Measurements from ENCODE around the gene CNTNAP5.

The CNTNAP5 gene

GRCh38 chr2:124526221-124526620, 501.1 kb downstream of the CNTNAP5 start (continued):
- TF ChIP-seq, protein P1, sequence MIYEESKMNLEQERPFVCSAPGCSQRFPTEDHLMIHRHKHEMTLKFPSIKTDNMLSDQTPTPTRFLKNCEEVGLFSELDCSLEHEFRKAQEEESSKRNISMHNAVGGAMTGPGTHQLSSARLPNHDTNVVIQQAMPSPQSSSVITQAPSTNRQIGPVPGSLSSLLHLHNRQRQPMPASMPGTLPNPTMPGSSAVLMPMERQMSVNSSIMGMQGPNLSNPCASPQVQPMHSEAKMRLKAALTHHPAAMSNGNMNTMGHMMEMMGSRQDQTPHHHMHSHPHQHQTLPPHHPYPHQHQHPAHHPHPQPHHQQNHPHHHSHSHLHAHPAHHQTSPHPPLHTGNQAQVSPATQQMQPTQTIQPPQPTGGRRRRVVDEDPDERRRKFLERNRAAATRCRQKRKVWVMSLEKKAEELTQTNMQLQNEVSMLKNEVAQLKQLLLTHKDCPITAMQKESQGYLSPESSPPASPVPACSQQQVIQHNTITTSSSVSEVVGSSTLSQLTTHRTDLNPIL (CRISPR knock-in tag; IDR thresholded peaks at IDR 0.05; ENCODE audit: low read depth) = no peak
- no peak for TF ChIP-seq ZC3H10 (CRISPR knock-in tag; IDR thresholded peaks at IDR 0.05)

GRCh38 chr2:124530203-124530602, 505.1 kb downstream of the CNTNAP5 start:
- ATAC-seq = no peak
- TF ChIP-seq RARB (CRISPR knock-in tag; IDR thresholded peaks at IDR 0.05) (no peak), PPARA (CRISPR knock-in tag; IDR thresholded peaks at IDR 0.05; ENCODE audit: borderline replicate concordance) (no peak), ISL1 (CRISPR knock-in tag; IDR thresholded peaks at IDR 0.05) (no peak), ZFP3 (CRISPR knock-in tag; IDR thresholded peaks at IDR 0.05) (no peak), TCF4 (CRISPR knock-in tag; IDR thresholded peaks at IDR 0.05; ENCODE audit: borderline replicate concordance) (no peak), ZNF8 (CRISPR knock-in tag; IDR thresholded peaks at IDR 0.05) (no peak), GLIS3 (CRISPR knock-in tag; IDR thresholded peaks at IDR 0.05) (no peak), ZNF565 (CRISPR knock-in tag; conservative IDR thresholded peaks at IDR 0.05; ENCODE audit: low read depth) (no peak), ZNF70 (CRISPR knock-in tag; IDR thresholded peaks at IDR 0.05) (no peak), CSRNP3 (CRISPR knock-in tag; IDR thresholded peaks at IDR 0.05) (no peak), OSR1 (CRISPR knock-in tag; IDR thresholded peaks at IDR 0.05) (no peak), BACH2 (CRISPR knock-in tag; IDR thresholded peaks at IDR 0.05; ENCODE audit: borderline replicate concordance) (no peak), CSDC2 (CRISPR knock-in tag; IDR thresholded peaks at IDR 0.05) (no peak), ARNTL (CRISPR knock-in tag; IDR thresholded peaks at IDR 0.05; ENCODE audit: borderline replicate concordance, low read depth) (no peak)
- TF ChIP-seq, protein P1 (CRISPR knock-in tag; IDR thresholded peaks at IDR 0.05; ENCODE audit: low read depth) = no peak
- TF ChIP-seq, protein P2, sequence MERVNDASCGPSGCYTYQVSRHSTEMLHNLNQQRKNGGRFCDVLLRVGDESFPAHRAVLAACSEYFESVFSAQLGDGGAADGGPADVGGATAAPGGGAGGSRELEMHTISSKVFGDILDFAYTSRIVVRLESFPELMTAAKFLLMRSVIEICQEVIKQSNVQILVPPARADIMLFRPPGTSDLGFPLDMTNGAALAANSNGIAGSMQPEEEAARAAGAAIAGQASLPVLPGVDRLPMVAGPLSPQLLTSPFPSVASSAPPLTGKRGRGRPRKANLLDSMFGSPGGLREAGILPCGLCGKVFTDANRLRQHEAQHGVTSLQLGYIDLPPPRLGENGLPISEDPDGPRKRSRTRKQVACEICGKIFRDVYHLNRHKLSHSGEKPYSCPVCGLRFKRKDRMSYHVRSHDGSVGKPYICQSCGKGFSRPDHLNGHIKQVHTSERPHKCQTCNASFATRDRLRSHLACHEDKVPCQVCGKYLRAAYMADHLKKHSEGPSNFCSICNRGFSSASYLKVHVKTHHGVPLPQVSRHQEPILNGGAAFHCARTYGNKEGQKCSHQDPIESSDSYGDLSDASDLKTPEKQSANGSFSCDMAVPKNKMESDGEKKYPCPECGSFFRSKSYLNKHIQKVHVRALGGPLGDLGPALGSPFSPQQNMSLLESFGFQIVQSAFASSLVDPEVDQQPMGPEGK (CRISPR knock-in tag; IDR thresholded peaks at IDR 0.05; ENCODE audit: borderline replicate concordance) = no peak
- TF ChIP-seq, protein P3, sequence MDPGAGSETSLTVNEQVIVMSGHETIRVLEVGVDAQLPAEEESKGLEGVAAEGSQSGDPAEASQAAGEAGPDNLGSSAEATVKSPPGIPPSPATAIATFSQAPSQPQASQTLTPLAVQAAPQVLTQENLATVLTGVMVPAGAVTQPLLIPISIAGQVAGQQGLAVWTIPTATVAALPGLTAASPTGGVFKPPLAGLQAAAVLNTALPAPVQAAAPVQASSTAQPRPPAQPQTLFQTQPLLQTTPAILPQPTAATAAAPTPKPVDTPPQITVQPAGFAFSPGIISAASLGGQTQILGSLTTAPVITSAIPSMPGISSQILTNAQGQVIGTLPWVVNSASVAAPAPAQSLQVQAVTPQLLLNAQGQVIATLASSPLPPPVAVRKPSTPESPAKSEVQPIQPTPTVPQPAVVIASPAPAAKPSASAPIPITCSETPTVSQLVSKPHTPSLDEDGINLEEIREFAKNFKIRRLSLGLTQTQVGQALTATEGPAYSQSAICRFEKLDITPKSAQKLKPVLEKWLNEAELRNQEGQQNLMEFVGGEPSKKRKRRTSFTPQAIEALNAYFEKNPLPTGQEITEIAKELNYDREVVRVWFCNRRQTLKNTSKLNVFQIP (CRISPR knock-in tag; IDR thresholded peaks at IDR 0.05; ENCODE audit: borderline replicate concordance, low read depth) = no peak

- no peak for ATAC-seq
- no peak for TF ChIP-seq GLIS3 (CRISPR knock-in tag; IDR thresholded peaks at IDR 0.05)
- TF ChIP-seq, protein P3 (CRISPR knock-in tag; IDR thresholded peaks at IDR 0.05; ENCODE audit: borderline replicate concordance, low read depth) = no peak
- TF ChIP-seq OSR1 (CRISPR knock-in tag; IDR thresholded peaks at IDR 0.05) = no peak
- TF ChIP-seq, protein P2 (CRISPR knock-in tag; IDR thresholded peaks at IDR 0.05; ENCODE audit: borderline replicate concordance) = no peak
- no peak for TF ChIP-seq ZFP3 (CRISPR knock-in tag; IDR thresholded peaks at IDR 0.05)
- TF ChIP-seq ZNF8 (CRISPR knock-in tag; IDR thresholded peaks at IDR 0.05) = no peak
- TF ChIP-seq TOX (CRISPR knock-in tag; IDR thresholded peaks at IDR 0.05; ENCODE audit: borderline replicate concordance) = no peak
- no peak for TF ChIP-seq TCF4 (CRISPR knock-in tag; IDR thresholded peaks at IDR 0.05; ENCODE audit: borderline replicate concordance)
- no peak for TF ChIP-seq SNAI2 (CRISPR knock-in tag; IDR thresholded peaks at IDR 0.05)
- TF ChIP-seq CSDC2 (CRISPR knock-in tag; IDR thresholded peaks at IDR 0.05) = no peak
- TF ChIP-seq ZNF565 (CRISPR knock-in tag; conservative IDR thresholded peaks at IDR 0.05; ENCODE audit: low read depth) = no peak
- TF ChIP-seq, protein P4, sequence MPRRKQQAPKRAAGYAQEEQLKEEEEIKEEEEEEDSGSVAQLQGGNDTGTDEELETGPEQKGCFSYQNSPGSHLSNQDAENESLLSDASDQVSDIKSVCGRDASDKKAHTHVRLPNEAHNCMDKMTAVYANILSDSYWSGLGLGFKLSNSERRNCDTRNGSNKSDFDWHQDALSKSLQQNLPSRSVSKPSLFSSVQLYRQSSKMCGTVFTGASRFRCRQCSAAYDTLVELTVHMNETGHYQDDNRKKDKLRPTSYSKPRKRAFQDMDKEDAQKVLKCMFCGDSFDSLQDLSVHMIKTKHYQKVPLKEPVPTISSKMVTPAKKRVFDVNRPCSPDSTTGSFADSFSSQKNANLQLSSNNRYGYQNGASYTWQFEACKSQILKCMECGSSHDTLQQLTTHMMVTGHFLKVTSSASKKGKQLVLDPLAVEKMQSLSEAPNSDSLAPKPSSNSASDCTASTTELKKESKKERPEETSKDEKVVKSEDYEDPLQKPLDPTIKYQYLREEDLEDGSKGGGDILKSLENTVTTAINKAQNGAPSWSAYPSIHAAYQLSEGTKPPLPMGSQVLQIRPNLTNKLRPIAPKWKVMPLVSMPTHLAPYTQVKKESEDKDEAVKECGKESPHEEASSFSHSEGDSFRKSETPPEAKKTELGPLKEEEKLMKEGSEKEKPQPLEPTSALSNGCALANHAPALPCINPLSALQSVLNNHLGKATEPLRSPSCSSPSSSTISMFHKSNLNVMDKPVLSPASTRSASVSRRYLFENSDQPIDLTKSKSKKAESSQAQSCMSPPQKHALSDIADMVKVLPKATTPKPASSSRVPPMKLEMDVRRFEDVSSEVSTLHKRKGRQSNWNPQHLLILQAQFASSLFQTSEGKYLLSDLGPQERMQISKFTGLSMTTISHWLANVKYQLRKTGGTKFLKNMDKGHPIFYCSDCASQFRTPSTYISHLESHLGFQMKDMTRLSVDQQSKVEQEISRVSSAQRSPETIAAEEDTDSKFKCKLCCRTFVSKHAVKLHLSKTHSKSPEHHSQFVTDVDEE (CRISPR knock-in tag; IDR thresholded peaks at IDR 0.05) = no peak
Observed at GRCh38 chr2:124533226-124533954, 508.3 kb downstream of the CNTNAP5 start.

Measured in SK-N-SH treated with all-trans-retinoic acid at 6 μM for 48 hours (cell line).